Fibroblast of villous mesenchyme (primary cell): ENCODE data around the gene TATDN2. TPM values are rescaled to one million over a fixed set of nuclear protein-coding genes. Genes with fewer than 3 reads are reported as not detected.
A peak's percentile ranks its signal among the peaks of the same experiment; 100 is the strongest.

Experiments used
- DNase-seq: peaks from one replicate; pipeline ENCODE4 v3.0.0-alpha.2; 2010; ENCODE audit warnings: low read depth
- H3K4me3 ChIP-seq: 2 replicates; pipeline ENCODE4 v1.5.1; 2011; ENCODE audit warnings: low read depth, mild to moderate bottlenecking, low read length
- CTCF ChIP-seq: IDR thresholded peaks from 2 replicates; pipeline ENCODE4 v1.5.1; 2012; ENCODE audit warnings: low read depth, mild to moderate bottlenecking, low read length; ENCODE audit not compliant: insufficient read depth
- total RNA-seq: library from RNA; depleted of rRNA; stranded (reverse); fragments of >200 nt; gene quantifications from 2 replicates; pipeline ENCODE4 v1.2.3, GENCODE V29; 2012

Gene TATDN2
- total RNA-seq, result 16.0 and 21.9 TPM in 2 replicates

- TF ChIP-seq CTCF, result no peak
- H3K4me3 ChIP-seq, result peak within 1 kb of the TSS; percentile 81
- DNase-seq, result peak; percentile 98
Measured at GRCh38 chr3:10248184-10248983, at the start of gene TATDN2. TATDN2 (plus strand) TSS chr3:10248459; CDS start chr3:10249201, 742 bp downstream.

- peak; percentile 49 for DNase-seq
- no peak overlapping the region for H3K4me3 ChIP-seq
- no peak for TF ChIP-seq CTCF
Measured at GRCh38 chr3:10198761-10199649, 49.3 kb upstream of the TATDN2 start.

- TF ChIP-seq CTCF, result no peak
- no peak overlapping the region for H3K4me3 ChIP-seq
- no peak for DNase-seq
Measured at GRCh38 chr3:10204921-10205320, 43.3 kb upstream of the TATDN2 start.

DNA sequence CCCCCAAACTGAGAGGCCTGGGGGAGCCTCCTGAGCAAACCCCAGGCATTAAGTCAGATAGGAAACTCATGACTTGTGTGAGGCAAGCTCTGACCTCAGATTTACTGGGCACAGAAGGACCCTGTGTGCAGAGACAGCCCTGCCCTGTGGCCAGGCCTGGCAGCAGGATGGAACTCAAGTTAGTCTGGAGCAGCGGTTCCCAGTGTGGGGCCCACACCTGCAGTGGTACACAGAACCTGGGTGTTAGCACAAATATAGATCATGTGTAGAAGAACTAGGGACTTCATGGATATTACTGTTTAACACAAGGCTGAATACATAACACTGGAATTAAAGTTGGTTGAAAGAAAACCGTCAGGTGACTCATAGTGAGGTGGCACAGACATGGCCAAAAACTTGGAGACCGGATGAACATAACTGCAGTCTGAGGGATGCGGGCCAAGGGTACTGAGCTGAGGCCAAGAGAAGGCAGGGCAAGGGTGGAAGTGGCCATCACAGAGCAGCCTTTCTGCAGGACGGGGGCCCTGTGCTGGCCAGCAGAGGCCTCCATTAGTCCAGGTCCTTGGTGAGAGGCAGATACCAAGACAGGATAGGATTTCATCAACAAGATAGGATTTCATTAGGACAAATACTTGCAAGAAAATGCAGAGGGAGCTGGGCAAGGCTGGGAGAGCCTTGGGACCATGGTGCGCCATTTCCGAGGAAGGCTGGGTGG is 42.7 kb upstream of the TATDN2 start:
- no peak for TF ChIP-seq CTCF
- no peak overlapping the region for H3K4me3 ChIP-seq
- DNase-seq, result peak; percentile 70

- DNase-seq, result no peak
- TF ChIP-seq CTCF, result no peak
- no peak overlapping the region for H3K4me3 ChIP-seq
Measured at GRCh38 chr3:10206166-10206511, 42.1 kb upstream of the TATDN2 start.

DNA sequence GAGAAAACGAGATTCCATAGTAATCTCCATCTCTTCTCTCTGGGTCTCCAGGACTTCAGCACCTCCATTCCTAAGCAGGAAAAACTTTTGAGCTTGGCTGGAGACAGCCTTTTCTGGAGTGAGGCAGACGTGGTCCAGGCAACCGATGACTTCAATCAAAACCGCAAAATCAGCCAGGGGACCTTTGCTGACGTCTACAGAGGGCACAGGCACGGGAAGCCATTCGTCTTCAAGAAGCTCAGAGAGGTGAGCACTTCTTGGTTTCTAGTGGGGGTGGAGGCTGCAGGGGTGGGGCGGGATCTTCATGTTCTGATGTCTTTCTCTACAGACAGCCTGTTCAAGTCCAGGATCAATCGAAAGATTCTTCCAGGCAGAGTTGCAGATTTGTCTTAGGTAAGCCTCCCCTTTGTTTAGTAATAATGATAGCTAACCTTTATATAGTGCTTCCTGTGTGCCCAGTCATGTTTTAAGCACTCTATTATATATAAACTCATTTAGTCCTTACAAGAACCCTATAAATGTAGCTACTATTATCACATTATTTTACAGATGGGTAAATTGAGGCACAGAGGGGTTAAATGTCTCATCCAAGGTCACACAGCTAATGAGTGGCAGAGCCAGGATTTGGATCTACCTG is 35.0 kb upstream of the TATDN2 start:
- no peak for DNase-seq
- no peak for TF ChIP-seq CTCF
- H3K4me3 ChIP-seq, result no peak overlapping the region
